ENCODE data around the gene STAG1.
"Not testable (repeated sequence)": the region's sequence is repeated elsewhere in the genome, so short reads cannot be mapped to it uniquely, and the experiment has no call there.

Gene STAG1

DNA sequence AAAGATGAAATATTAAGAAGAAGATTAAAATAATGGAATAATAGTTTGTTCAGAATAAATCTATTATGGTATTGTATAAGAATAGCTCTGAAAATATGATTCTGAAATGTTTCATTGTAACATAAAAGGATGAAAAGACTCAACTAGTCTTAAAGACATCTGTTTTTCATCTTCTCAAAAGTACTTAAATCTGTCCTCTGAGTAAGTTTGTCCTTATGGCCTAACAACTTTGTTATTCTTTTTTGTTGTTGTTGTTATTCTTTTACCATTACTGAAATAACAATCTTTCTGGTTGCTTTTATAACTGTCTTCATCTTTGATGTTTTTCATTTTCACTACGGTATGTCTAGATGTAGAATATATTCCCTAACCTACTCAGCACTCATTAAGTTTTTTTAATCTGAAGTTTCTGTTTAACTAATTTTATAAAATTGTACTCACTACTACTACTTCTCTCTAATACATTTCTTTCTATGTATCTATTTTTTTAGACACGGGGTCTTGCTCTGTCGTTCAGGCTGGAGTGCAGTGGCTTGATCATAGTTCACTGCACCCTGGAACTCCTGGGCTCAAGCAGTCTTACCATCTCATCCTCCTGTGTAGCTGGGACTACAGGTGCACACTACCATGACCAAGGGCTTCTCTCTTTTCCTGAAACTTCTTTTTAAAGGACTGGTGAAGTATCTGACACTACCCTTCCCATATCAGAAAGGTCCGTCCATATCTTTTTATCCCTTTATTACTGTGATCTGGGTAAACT, 261.4 kb downstream of the STAG1 start:
- no peak for DNase-seq

DNA sequence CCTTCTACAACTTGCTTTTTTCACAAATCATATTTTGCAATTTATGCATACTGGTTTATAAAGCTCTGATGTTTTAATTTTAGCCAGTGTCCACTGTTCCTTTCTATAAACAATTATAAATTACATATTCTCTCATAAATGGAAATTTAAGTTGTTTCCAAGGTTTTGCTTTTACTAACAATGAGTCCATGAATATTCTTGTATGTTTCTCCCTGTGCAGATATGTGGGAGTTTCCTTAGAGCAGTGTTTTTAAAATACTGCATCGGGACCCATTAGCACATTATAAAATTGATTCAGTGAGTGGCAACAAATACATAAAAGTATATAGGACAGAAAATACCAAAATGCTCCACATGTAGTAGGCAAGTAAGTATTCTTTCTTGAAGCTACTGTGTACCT, 266.4 kb downstream of the STAG1 start:
- DNase-seq: no peak

DNA sequence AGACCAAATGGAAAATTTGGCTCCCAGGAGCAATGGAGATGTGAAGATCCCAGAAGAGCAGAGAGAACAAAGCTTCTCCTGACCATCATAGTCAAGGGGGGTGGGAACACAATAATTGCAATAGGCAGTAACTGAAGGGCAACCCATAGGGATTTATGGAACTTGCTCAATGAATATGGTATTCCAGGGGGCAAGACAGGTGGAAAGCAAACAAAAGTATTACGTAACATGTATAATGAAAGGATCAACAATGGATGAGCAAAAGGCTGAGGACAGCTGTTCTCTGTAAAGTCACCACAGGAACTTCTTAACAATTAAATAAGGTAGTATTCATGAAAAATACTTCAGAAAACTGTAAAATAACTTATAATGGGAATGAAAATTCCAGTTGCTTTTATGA, 275.9 kb downstream of the STAG1 start:
- no peak for DNase-seq

DNA sequence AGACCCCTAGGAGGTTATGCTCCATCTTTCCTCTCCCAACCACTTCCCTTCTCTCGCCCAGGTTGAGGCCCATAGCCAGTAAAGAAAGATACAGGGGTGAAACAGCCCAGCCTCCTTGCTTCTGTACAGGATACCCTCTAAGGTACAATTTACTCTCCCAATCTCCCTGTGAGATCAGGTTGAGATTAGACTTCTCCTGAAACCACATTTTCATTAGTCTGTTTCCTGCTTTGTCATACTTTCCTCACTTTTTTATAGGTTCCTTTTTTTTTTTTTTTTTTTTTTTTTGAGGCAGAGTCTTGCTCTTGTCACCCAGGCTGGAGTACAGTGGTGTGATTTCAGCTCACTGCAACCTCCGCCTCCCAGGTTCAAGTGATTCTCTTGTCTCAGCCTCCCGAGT, 277.3 kb downstream of the STAG1 start:
- DNase-seq: not testable (repeated sequence)

DNA sequence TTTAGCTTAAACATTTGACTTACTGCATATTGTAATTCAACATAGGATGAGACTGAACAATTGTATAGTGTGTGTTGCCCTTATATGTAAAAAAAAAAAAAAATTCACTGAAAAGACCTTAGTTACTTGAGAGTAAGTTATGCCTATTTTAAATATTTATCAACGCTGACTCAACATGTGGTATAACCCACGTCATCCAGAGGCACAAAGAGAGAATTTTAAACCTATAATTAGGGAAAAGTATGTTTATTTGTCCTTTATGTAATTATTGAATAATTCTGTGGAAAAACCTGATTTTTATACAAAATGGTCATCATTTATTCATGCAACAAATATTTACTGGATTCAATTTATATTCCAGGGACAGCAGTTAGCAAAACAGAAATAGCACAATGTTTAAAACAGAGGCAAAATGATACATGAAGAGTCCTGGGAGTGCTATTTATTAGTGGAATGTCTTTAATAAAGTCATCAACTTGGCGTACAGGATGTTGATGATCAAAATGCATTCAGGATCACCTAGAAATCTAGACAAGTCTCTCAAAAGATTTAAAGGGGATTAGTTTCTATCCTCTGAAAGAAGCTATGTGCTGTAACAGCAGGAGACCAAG, 278.4 kb downstream of the STAG1 start:
- DNase-seq: no peak

DNA sequence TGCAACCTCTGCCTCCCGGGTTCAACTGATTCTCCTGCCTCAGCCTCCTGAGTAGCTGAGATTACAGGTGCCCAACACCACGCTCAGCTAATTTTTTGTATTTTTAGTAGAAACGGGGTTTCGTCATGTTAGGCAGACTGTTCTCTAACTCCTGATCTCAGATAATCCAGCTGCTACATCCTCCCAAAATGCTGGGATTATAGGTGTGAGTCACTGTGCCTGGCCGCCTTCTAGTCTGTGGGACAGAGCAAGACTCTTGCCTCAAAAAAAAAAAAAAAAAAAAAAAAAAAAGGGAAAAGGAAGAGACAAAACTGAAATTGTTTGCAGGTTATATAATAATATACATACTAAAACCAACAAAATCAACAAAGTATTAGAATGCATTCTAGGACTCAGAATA, 286.9 kb downstream of the STAG1 start:
- DNase-seq: no peak

DNA sequence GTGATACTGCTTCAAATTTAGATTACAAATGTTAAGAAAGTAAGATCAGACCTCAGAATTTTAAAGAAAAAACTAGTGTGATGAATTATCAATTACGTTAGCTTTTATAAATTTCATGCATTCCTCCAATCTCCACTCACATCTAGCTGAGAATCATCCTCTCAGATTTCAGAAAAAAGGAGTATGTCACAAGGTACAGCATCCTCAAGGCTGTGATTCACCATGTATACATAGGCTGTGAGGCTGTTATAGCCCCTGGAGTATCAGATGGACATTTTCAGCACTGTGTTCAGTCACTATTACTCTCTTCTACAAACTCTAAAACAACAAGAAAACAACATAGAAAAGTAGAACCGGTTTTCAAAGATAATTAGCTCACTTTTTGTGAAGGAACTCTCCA, 287.7 kb downstream of the STAG1 start:
- no peak for DNase-seq

DNA sequence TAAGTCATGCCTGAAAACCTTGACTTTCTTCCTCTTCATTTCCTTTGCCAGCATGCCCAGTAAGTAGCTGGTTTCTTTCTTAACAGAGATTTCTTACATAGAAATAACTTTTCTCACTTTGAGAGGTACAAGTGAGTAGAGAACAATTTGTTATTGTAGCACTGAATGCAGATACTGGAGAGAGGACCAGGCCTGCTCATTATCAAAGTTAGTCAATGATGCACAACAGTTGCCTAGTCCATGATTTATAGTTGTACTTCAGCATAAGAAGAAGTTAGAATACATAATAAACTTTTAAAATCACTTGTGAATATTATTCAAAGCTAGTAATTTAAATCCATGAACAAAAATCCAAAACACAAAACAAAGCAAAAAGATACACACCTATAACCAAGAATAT, 289.0 kb downstream of the STAG1 start:
- no peak for DNase-seq

DNA sequence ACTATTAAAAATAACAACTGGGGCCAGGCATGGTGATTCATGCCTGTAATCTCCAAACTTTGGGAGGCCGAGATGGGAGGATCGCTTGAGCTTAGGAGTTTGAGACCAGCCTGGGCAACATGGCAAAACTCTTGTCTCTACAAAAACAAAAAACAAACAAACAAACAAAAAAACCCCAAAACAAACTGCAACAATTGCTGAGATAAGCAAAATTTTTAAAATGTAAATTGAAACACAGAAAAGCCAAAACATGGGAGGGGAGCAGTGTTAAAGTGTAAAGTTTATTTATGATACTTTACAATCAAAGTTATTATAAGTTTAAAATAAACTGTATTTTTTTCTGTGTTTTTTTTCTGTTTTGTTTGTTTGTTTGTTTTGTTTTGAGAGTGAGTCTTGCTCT, 294.4 kb downstream of the STAG1 start:
- no peak for DNase-seq

DNA sequence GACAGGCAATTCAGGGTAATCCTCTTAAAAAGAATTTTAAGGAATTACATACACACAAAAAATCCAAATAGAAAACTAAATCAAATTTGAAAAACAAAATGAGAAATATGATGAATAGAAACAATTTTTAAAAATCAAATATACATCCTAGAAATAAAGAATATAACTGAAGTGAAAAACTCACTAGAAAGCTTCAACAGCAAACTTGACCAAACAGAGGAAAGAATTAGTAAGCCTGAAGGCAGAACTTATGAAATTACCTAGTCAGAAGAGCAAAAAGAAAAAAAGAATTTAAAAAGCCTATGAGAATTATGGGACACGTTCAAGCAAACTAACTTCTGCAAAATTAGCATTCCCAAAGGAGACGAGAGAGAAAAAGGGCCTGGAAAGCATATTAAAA, 296.0 kb downstream of the STAG1 start:
- no peak for DNase-seq

DNA sequence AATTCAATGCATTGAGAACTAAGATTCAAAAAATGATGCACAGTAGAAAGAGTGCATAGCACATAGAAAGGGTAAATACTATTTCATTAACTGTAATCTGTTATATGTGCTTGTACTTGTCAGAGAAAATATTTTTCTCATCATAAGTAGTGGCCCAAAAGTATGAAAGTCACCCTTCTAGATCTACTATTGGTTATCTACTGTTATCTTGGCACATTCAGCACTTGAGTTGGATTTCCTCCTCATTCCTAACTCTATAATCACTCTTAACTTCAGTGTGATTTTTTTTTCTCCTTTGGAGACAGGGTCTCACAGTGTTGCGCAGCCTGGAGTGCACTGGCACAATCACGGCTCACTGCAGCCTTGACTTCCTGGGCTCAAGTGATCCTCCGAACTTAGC, 307.6 kb downstream of the STAG1 start:
- no peak for DNase-seq

DNA sequence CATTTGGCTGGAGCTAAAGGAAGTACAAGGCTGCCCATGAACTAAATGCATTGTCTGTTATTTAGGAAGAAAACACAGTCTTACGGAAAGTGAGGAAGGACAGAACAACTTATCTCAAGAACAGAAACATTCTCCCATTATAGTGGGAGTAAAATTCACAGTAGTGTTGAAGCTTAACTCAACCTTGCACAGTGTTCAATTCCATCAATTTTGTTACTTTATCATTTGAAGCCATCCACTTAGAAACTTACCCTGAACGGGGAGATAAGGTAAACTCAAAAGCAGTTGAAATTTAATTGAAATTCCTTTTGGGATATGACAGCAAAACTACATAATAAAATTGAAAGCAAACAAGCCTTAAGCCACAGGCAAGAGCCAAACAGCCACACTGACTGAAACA, 315.1 kb downstream of the STAG1 start:
- DNase-seq: no peak

DNA sequence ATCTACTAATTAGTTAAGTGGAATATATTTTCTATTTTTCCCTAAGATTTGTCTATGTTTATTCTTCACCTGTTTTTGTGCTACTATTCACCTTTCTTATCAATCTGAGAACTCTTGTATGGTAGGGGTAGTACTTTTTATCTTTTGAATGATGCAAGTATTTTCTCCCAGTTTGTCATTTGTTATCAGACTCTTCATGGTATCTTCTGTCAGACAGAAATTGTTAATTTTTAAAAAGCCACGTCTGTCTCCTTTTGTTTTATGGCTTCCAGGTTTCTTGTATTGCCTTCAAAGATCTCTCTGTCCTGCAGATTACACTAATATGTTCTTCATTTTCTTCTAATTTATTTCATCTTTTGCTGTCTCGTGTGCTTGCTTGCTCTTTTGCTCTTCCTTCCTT, 317.7 kb downstream of the STAG1 start:
- DNase-seq: no peak

DNA sequence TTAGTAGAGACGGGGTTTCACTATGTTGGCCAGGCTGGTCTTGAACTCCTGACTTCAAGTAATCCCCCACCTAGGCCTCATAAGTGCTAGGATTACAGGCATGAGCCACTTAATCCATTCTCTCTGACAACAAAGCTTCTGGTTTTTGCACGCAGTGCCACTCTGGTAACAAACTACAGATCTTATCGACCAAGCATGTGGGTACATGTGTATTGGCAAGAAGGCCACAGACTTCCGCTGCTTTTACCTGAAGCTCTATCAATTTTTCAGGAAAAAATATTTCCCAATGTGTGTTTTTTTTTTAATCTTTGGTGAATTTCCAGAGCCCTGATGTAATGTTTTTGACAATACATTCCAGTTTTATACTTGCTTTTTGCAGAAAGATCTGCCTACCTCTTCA, 319.5 kb downstream of the STAG1 start:
- DNase-seq: no peak

DNA sequence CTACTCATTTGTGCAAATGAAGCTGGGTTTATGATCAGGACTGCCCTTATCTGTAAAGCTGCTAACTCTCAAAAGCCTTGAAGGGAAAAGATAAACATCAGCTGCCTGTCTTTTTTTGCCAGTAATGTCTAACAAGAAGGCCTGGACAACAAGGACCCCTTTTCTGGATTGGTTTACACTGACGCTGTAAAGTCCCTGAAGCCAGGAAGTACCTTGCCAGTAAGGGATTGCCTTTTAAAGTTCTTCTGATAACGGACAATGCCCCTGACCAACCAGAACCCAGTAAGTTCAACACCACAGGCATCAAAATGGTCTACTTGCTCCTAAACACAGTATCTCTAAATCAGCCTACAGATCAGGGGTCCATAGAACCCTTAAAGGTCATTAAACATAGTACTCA, 324.0 kb downstream of the STAG1 start:
- no peak for DNase-seq

DNA sequence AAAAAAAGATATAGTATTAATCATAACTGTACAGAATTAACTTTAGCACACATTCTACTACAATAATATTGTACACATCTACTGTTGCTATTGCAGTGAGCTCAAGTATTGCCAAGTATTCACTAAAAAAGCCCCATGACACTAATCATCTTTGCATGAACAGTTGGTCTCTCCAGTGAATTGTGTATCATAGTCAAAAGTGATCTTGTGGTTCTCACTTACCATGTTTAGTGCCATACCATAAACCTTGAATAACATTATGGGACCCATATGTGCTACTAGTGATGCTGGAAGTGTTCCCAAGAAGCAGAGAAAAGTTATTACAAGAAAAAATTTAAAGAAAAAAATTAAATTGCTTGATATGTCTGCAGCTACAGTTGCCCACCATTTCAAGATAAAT, 324.9 kb downstream of the STAG1 start:
- no peak for DNase-seq

DNA sequence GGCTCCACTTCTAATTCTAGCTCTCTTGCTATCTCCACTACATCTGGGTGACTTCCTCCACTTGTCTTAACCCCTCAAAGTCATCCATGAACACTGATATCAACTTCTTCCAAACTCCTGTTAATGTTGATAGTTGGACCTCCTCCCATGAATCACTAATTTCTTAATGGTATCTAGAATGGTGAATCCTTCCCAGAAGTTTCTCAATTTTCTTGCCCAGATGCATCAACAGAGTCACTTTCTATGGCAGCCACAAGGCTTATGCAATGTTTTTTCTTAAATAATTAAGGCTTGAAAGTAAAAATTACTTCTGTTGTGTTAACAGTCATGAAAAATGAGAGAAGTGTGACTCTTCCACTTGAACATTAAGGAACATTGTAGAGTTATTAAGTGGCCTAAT, 337.7 kb downstream of the STAG1 start:
- DNase-seq: no peak

DNA sequence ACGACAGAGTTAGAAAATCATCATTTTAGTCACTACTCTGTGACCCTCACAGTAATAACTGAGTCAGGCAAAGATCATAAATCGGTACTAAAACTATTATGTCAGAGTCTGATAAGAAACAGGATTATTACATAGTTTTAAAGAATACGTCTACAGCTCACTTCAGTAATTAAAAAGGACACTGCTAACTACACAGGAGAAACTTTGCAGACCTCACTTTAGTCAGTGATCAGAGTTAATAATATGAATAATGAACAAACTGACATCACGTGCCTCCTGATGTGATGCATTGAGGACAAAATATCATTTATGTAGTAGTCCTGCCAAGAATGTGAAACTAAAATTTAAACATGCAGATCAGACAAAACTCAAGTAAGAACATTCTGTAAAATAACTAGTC, 339.9 kb downstream of the STAG1 start:
- no peak for DNase-seq

DNA sequence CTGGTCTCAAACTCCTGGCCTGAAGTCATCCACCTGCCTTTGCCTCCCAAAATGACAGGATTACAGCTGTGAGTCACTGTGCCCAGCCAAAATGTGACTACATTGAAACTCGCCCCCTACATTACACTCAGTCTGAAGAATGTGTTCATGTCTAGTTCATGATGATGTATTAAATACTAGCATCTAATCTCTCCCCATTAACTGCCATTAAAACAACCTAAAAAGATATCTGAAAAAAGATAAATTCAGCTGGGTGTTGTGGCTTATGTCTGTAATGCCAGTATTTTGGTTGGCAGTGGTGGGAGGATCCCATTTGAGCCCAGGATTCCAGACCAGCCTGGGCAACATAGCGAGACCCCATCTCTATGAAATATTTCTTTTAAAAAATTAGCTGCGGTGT, 342.6 kb downstream of the STAG1 start:
- no peak for DNase-seq

DNA sequence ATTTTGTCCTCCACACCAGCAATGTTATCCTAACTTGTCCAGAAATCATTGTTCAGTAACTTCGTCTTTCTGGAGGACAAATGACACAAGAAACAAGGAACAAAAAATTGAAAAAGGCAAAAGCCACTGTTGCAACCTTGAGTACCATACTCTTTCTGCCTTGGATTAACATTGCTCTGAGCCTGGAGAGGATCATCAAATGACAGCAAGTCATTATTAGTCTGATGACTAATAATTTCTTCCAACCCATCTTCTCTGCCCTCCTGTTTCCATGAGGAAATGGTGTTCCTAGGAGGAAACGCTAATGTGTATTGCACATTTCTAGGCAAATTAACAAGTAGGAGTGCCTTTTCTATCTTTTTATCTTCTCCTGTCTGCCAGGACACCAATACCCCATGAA, 348.1 kb downstream of the STAG1 start:
- DNase-seq: no peak

DNA sequence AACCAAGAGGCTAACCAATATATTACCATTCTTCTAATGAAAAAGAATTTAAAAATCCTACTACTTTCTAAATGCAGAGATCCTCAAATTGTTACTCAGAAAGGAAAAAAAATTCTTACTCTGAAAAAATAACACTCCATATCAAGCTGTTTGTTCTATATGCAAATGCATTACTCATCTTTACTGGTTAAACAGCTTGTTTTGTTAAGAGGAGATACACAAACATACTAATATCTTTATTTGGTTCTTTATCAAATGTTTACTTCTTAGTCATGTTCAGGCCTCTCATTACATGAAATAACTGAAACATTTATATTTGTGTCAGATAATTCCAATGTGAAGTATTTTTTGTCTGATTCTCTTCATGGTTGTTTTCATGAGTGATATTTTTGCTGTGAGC, 355.3 kb downstream of the STAG1 start:
- DNase-seq: no peak

DNA sequence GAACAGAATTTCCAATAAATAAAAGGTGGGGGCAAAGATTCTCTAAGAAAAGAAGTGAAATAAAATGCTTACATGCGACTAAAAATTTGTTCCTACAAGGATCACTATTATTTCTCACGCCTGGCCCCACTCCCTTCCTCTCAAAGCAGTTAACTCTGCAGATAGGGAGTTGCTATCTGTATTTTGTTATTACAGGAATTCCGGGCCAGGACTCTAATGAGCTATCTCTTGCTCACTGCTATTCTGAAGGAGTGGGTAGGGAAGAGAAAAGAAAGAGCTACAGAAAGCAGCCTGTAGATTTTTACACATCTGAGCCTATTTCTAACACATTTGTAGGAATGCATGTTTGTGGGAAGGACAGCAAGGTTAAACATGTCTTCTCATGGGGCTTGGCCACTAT, 361.6 kb downstream of the STAG1 start:
- no peak for DNase-seq

DNA sequence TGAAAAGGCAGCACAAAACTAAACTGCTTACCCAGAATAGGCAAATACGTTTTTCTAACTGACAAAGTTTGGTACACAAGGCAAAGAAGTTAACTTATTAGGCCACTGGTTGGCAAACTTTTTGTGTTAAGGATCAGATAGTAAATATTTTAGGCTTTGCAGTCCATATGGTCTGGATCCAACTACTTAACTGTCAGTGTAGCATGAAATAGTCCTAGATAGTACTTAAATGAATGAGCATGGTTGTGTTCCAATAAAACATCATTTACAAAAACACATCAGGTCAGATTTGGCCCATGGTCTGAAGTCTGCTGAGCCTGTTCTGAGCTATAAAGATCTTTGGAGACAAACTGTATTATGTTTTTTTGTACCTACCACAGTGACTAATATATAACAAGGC, 365.1 kb downstream of the STAG1 start:
- DNase-seq: no peak

DNA sequence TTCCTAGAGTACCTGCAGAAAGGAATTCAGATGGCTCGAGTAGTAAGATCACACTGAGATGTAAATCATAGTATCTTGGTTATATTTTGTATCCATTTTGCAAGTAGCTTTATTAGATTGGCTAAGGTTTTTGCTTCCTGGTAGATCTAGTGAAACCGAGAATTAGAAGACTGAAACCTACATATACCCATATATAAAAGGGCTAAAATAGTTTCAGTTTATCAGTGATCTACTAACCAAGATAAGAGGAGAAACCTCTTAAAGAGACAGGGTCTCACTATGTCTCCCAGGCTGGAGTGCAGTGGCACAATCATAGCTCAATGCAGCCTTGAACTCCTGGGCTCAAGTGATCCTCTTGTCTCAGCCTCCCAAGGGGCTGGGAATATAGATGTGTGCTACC, 366.7 kb downstream of the STAG1 start:
- no peak for DNase-seq

DNA sequence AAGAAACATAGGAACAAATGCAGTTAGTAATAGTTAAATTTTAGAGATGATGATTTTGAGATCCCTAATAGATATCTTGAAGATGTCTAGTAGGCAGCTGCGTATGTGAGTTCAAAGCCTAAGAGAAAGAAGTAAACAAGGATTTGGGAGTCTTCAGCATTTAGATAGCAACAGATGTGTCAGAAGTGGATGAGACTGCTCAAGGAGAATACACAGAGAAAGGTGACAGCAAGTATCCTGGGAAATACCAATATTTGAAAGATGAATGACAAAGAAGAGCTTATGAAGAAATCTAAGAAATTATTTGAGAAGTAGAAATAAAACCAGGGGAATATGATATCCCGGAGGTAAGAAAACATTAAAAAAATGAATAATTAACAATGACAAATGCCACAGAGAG, 371.1 kb downstream of the STAG1 start:
- no peak for DNase-seq

Data from NCI-H510A (cell line).